Right ventricle myocardium superior (tissue), 1 donor: ENCODE results near the gene DNAJC27. TPM values are rescaled to one million over a fixed set of nuclear protein-coding genes. Genes with fewer than 3 reads are reported as not detected.

Experiments
- ATAC-seq: fragments of 200-7000 bp; cut with Tn5 transposase; one replicate; pipeline ENCODE4 v1.9.1; 2020; ENCODE audit warnings: mild to moderate bottlenecking; ENCODE audit not compliant: poor library complexity
- DNase-seq: peaks from one replicate; pipeline ENCODE4 v3.0.0-alpha.2; 2020
- intact Hi-C: fragments of 100-400 bp; cut with DNase I; formaldehyde crosslinking; loops from one replicate; pipeline ENCODE4 v1.11.2; 2022
- total RNA-seq: library from RNA; stranded (reverse); fragmentation: NEBNext Ultra II Directional; extraction: Animal tissue kit (Norgen Biotek cat#: 25700); gene quantifications from one replicate; pipeline ENCODE4 v1.2.1, GENCODE V29; 2021
- donor health status: DM: no; HTN: yes; CAD: no; lungs with severe emphysema.

The DNAJC27 gene
- total RNA-seq, 1 donor from 2014 or later = 8.5 TPM

DNA sequence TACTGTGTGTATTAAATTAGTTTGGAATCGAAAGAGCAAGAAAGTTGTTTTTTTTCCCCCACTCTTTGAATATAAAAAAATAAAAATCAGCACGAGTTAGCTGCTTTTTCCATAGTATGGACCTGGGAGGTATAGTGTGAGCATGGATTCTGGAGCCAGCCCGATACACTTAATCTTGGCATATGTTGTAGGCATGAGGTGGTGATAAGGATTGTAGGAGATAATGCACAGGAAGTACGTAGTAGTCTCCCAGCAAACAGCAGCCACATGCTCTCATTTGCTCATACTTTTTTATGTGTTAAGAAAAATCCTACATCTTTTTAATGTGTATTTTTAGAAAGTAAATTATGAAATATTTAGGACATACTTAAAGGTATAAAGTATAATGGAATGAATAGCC lies 2.1 kb upstream of the DNAJC27 start:
- no peak for DNase-seq
- ATAC-seq = no peak
- intact Hi-C loops = no loop called here

DNA sequence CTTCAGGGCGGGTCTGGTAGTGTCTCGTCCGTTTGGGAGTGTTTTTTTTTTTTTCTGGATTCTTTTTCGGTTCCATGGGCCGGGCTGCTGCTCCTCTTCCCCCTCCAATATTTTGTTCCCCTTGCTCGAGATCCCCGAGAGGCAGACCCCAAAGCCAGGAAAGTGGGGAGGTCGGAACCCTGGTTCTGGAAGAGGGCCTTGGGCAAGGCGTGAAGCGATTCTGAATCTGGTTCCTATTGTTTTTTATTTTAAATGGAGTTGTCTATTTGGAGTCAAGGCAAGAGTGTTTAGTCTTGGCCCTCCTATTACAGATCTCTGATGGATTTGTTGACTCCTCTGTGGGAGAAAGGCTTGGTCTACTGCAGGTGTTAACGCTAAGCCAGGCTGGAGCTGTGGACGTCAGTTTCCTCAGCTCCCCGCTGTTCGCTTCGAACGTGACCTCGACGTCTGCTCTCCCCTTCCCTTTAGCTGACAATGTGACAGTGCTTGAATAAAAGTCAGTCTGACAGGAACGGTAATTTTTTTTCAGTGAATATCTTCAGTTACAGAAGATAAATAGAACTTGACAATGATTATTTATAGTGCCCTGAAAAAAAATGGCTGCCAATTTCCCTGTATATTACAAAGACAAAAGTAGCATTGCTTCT lies 683 bp upstream of the DNAJC27 start:
- ATAC-seq = peak; percentile 9
- intact Hi-C loops = no loop called here

DNA sequence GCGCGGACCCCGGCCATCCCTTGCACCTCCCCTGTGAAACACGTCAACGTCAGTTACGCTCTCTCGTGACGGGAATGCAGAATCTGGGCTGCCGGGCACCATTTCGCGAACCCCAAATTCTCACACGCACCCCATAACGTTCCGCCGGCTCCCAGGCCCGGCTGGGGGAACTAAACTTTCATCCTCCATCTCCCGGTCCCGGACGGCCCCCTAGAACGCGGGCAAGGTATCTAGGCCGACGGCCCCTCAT lies 544 bp downstream of the DNAJC27 start:
- intact Hi-C loops = no loop called here
- DNase-seq = no peak
- peak; percentile 4 for ATAC-seq

More for the DNA sequence above, 683 bp upstream of the DNAJC27 start:
- DNase-seq = peak; percentile 48

DNA sequence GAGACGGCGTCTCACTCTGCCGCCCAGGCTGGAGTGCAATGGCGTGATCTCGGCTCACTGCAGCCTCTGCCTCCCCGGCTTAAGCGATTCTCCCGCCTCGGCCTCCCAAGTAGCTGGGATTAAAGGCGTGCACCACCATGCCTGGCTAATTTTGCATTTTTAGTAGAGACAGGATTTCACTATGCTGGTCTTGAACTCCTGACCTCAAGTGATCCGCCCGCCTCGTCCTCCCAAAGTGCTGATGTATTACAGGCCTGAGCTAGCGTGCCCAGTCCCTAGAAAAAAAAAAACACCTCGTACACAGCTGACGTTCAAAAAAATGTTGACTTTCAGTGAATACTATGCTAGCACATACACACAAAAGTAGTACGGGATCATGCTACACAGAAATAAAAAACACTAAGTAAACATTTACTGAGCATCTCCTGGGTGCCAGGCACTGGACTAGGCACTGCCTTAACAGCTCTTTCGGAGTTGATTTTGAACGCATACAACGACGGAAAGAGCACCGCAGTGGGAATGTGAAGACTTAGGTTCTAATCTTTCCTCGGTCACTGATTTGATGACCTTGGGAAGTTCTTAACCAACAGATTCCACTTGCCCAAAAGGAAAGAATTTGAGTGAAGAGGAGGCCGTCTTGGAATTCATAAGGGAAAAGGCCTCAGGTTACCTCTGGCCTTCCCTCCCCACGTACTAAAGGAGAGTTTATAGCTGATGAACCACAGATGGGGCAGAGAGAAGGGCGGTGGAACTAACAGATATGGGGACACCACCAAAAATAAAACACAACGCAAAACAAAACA lies 1.1 kb downstream of the DNAJC27 start:
- ATAC-seq = no peak
- intact Hi-C loops = no loop called here
- DNase-seq = no peak

DNA sequence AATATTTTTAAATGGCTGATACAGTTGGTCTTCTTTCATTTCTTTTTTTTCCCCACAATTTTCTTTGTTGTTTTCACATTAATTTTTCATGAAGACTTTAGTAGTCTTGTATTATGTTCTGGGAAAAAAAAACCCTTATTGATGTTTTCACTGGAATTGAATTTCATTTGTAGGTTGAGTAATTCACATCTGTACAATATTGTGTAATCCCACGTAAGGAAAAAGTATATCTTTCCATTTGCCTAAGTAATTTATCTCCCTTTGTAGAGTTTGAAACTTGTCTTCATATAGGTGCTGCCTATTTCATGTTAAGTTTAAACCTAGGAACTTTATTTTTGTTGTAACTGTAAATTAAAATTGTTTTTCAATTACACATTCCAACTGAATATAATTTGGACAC lies 2.0 kb downstream of the DNAJC27 start:
- no peak for ATAC-seq
- intact Hi-C loops = no loop called here
- no peak for DNase-seq

DNA sequence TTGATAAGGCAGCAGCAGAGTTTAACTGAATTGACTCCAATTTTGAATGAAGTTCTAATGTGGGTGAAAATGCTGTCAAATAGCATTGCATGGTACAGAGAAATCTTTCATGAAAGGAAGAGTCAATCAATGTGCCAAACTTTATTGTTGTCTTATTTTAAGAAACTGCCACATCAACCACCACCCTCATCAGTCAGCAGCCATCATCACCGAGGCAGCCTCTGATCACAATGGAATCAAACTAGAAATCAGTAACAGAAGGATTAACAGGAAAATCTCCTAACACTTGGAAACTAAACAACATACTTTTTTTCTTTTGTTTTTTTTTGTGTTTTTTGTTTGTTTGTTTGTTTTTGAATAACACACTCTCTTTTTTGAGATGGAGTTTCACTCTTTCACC lies 9.9 kb downstream of the DNAJC27 start:
- no peak for DNase-seq
- intact Hi-C loops = no loop called here

DNA sequence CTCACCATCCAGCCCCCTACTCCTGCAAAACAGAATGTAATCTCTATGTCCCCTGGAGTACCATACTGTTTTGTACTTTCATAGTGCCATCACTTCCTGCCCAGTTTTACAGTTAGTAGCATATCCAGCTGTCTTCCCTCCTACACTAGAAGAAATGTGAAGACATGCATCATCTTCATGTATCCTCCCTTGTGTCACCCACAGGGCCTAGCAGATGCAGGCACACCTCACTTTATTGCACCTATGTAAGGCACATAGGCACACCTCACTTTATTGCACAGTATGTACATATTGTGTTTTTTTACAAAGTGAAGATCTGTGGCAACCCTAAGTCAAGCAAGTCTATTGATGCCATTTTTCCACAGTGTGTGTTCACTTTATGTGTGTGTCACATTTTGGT lies 12.0 kb downstream of the DNAJC27 start:
- DNase-seq = no peak
- no peak for ATAC-seq
- intact Hi-C loops = no loop called here

More for the DNA sequence above, 9.9 kb downstream of the DNAJC27 start:
- no peak for ATAC-seq

DNA sequence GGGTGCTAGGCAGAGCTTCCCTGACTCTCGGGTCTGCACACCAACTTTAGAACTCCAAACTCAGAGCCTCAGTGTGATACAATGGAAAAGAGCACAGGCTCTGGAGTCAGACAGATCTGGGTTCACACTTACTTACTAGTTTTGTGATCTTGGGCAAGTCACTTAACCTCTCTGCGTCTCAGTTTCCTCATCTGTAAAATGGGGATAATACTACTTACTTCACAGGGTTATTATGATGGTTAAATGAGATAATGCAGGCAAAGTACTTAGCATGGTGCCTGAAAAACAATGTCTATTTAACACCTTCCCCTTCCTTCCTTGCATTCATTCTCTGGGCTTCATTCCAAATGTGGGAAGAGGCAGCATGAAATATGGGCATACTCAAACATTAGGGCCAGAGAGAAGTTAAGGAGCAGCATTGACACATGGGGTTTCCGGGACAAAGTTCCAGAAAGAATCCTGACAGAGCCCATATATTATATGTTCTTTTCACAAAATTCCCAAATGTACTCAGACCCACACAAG lies 13.3 kb downstream of the DNAJC27 start:
- intact Hi-C loops = no loop called here

DNA sequence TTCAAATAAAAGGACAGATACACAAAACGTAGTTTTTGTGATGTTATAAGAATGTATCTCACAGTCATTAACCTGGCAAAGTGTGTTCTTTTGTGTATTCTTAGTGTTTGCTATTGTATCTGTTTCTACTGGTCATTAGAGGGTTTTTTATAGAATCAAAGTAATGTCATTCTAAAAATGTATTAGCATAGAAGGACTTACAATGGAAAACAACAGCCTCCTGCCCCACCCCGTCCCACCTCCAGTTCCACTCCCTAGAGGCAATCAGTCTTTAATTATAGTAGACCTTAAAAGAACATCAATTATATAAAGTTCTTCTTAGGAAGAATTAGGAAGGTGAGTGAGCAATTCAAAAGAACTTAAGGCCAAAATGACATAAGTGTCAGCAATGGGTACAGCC lies 13.8 kb downstream of the DNAJC27 start:
- ATAC-seq = no peak
- intact Hi-C loops = no loop called here
- no peak for DNase-seq

More for the DNA sequence above, 13.3 kb downstream of the DNAJC27 start:
- no peak for DNase-seq
- no peak for ATAC-seq

DNA sequence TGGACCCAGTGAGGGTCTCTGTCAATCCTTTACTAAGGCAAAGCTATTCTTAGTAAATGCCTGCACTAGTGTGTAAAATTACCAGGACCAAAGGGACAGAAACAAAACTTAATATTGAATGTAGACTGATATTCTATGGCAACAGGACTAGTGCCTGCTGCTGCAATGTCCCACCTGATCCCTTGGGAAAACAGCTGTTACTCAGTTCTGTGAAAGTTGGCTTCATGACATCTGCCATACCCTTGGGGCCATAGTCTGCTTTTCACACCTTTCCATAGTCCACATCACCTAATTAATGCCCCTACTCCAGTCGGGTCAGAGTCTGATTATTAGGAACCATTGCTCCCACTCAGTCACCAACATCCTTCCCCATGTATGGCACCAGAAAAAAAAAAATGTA lies 14.5 kb downstream of the DNAJC27 start:
- ATAC-seq (no peak), DNase-seq (no peak)
- intact Hi-C loops = no loop called here

DNA sequence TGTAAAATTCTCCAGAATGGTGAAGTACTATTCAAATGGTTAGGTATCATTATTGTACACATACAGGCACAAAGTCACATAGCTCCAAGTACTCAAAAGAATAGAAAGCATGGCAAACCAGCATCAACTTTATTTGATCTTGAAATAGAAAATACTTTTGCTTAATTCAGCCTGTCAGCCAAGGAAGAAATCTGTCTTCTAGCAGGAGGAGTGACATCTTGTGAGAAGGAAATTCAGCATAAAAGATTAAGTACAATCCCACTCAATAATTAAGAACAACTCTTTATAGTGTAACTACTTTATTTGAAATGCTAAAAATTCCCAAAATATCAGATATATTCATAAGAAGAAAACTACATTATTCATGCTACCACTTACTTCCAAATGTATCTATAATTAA lies 15.8 kb downstream of the DNAJC27 start:
- intact Hi-C loops = no loop called here
- no peak for ATAC-seq
- no peak for DNase-seq

DNA sequence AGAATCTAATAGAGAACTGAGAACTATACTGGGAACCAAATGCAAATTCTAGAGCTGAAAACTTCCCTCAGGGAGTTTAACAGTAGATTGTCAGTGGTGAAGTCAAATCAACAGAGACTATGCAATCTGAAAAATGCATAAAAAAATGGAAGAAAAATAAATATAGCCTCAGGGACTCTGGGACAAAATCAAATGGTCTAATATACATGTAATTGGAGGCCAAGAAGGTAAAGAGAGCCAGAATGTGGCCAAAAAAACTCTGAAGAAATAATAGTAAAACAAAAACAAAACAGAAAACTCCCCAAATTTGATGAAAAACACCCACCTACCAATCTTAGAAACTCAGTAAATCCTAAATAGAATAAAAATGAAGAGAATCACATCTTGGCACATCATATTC lies 16.5 kb downstream of the DNAJC27 start:
- ATAC-seq (no peak), DNase-seq (no peak)
- intact Hi-C loops = no loop called here

DNA sequence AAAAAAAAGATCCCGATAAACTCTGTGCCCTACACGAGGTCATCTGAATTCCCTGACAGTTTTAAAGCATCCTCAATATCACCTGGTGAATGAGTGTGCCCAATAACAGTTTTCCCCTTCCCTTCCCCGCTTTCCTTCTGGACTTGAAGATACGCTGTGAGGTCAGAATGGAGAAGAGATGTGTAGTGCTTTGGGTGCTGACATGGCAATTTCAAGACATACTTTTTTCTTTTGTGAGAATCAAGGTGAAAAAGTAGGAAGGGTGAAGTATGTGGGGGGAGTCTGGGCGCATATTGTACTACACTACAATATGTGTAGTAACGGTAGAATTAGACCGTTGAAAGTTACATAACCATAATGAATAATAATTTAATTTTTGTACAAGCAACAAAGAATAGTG lies 21.7 kb downstream of the DNAJC27 start:
- no peak for ATAC-seq
- DNase-seq = no peak
- intact Hi-C loops = no loop called here

DNA sequence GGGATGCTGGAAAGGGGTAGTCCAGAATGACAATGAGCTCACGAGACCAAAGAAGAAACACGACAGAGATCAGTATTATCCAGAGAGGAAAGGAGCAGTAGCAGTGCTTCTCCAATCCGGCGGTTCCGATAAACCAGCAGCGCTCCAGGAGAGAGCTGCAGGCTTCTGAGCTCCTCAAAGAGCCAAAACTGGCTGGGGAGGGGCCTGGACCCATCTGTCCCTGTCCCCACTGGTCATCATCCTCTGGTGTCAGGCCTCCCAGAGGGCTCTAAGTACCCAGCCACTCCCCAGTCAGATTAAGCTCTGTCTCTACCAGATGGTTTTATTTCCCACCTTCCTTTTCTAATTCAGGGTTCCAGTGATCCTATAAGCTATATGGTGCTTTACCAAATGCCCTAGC lies 23.2 kb downstream of the DNAJC27 start:
- ATAC-seq = no peak
- DNase-seq = no peak
- intact Hi-C loops = no loop called here

DNA sequence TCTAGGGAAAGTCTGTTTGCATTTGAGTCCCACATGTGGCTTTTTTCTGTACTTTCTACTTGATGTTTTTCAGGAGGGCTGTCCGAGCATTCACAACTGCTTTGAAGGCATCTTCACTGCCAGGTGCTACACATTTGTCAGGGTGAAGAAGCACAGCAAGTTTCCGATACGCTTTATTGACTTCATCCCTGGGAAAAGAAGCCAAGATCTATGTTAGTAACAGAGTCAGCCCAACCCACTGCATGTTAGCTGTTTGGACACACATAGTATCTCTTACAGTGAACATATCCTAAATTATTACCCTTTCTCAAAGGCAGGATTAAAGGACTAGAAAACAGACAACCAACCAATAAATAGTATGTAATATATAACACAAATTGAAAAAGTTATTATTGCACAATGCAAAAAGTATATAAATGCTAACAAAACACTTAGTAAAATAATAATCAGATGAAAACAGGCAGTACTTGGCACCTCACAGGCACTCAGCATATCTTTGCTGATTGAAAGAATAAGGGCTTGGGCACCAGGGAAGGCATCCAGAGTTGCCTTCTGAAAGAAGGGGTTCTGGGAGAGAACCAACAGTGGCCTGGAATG lies 24.1 kb downstream of the DNAJC27 start:
- ATAC-seq (no peak), DNase-seq (no peak)
- intact Hi-C loops = no loop called here

DNA sequence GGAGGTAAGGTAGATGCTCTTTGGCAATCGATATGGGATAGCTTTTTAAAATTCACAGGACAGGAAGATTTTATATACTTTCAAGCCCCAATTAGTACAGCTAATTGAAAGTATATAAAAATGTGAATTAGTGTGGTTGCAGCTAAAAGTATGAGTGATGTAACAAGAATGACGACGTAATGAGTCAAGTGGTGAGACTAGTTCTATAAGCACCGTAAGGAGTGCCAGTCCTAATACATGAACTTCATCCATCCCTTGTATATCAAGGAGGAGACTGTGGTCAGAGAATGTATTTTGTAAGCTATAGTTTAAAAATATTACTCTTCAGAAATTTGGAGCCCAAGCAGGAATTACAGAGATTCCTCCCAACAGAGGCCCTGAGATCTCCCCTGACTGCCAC lies 25.8 kb downstream of the DNAJC27 start:
- no peak for DNase-seq
- intact Hi-C loops = no loop called here
- no peak for ATAC-seq

DNA sequence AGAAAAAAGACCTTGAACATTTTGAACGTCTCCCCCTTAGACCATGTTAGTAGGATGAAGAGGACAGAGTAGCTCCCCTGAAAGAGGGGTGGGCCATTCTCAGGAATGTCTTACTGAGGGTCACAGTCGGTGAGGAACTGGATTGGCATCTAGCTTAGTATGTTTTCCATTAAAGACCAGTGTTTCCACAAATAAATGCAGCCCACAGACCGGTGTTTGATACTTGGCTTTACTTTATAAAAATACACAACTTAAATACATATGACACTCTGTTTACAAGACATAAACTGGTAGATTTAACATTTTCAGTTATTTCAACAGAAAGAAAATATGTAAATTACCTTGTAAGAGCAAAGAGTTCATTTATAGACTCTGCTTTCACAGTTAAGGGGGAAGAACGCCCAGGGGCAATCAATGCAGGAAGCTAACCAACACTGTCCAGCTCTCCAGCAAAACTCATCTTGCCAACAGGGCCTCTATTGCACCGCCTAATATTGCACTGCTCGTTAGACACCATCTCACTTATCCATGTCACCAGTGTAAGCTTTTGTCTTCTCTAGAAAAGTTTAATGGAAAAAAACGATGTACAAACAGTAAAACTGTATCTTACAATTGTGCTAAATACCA lies 28.2 kb downstream of the DNAJC27 start:
- DNase-seq = no peak
- intact Hi-C loops = no loop called here
- ATAC-seq = no peak

DNA sequence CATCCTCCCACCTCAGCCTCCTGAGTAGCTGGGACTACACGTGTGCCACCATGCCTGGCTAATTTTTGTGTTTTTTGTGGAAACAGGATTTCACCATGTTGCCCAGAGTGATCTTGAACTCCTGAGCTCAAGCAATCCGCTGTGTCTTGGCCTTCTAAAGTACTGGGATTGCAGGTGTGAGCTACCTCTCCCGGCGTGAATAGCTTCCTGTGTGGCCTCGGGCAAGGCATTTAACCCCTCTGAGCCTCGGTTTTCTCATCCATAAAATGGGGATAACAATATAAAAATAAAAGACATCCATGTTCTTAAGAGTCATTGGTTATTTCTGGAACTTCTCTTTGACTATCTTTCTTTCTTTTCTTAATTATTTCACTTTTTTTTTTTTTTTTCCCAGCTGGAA lies 32.4 kb downstream of the DNAJC27 start:
- intact Hi-C loops = no loop called here
- DNase-seq = no peak
- no peak for ATAC-seq

DNA sequence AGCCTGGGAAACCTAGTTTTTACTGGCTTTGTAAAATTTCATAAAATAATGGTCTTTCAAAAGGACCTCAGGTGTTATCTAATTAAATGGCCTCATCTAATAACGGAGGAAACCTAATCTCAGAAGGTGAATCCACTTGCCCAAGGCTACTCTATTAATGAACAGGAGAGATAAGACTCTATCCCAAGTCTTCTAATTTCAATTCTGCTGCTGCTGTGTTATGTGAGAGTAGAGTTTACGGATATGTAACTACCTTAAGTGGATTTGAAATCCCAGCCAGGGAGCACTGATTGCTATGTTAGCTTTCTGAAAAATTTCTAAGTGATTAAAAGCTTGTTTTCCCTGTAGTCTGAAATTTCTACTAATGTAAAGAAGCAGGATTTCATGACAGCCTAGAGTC lies 34.5 kb downstream of the DNAJC27 start:
- DNase-seq (no peak), ATAC-seq (no peak)
- intact Hi-C loops = no loop called here

DNA sequence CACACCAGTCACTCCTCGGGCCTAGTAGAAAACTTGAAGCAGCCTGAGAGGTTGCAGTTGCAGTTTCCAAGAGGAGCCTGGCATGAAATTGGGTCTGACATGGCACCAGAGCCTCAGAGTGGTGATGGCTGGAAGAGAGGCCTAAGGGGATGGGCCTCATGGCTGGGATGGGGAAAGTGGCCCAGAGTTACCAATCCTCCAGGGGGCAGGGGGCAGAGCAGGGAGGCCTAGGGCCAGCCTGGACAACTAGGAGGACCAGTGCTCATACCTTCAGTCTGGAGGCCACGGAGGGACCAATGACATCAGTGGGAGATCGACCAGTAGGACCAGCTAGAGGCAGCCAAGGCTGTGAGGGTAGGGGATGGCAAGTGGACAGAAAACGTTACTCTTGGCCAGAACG lies 36.6 kb downstream of the DNAJC27 start:
- DNase-seq = no peak
- ATAC-seq = no peak
- intact Hi-C loops = no loop called here
